ENCODE measurements around the gene SSB.

- TF ChIP-seq FOXM1 (IDR thresholded peaks at IDR 0.05; ENCODE audit: borderline replicate concordance, low read depth) (no peak), REST (IDR thresholded peaks at IDR 0.05; ENCODE audit: low read depth) (no peak), TAF1 (IDR thresholded peaks at IDR 0.05; ENCODE audit: low read depth) (no peak), MAX (IDR thresholded peaks at IDR 0.05) (no peak), CEBPB (IDR thresholded peaks at IDR 0.05) (no peak), EP300 (IDR thresholded peaks at IDR 0.05; ENCODE audit: borderline replicate concordance) (no peak), YY1 (IDR thresholded peaks at IDR 0.05; ENCODE audit: low read depth) (no peak)
These were observed 40.9 kb upstream of the SSB start for GRCh38 chr2:169757778-169758177.
